ENCODE results near the gene CUL7. TPM values are rescaled to one million over a fixed set of nuclear protein-coding genes. Genes with fewer than 3 reads are reported as not detected.
"Not testable (repeated sequence)": the region's sequence is repeated elsewhere in the genome, so short reads cannot be mapped to it uniquely, and the experiment has no call there.

CUL7 gene
- polyA plus RNA-seq, 3 donors from 2014 or later = 0.90 to 3.4 (median 1.3) TPM

DNA sequence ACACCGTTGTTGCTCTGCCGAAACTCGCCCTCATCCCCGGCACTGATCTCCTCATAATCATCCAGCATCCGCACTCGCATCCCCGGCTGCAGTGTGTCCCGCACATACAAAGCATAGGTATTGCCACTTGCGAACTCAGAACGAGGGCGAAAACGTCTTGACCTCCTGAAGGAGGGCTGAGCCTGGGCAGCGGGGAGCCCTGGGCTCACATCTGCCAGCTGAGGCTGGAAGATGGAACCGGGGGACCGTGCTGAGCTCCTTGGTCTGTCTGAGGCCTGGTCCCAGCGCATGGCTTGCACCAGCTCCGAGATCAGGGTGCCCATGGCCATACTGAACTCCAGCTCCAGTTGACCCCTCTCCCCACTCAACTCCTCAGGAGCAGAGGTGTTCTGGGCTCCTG is 2.7 kb downstream of the CUL7 start:
- Mint-ChIP-seq H3K27ac (peak overlapping the region in 3 of 6 donors; percentile 8 to 29 (median 18)), H3K4me3 (no peak overlapping the region), H3K9me3 (no peaks in the 10 kb centered on the region), H3K4me1 (peaks cover 32 to 46% of the 10 kb centered on the region in 2 donors), H3K36me3 (peaks cover 7 to 20% (median 16%) of the 10 kb centered on the region in 3 donors), H3K27me3 (ENCODE audit: low read depth in 3 of 3) (peaks cover 1 to 7% (median 4%) of the 10 kb centered on the region in 3 donors)
- DNase-seq = no peak

- peaks cover 1 to 7% (median 5%) of the 10 kb centered on the region in 3 donors for H3K27me3 Mint-ChIP-seq (ENCODE audit: low read depth in 3 of 3)
- no peak overlapping the region for H3K27ac Mint-ChIP-seq
- peaks cover 16 to 25% of the 10 kb centered on the region in 2 donors for H3K4me1 Mint-ChIP-seq
- no peaks in the 10 kb centered on the region for H3K9me3 Mint-ChIP-seq
- H3K4me3 Mint-ChIP-seq = no peak overlapping the region
- DNase-seq = no peak
- H3K36me3 Mint-ChIP-seq = peaks cover 7 to 23% (median 11%) of the 10 kb centered on the region in 3 donors
These were observed 5.7 kb downstream of the CUL7 start for GRCh38 chr6:43047998-43048397.

DNA sequence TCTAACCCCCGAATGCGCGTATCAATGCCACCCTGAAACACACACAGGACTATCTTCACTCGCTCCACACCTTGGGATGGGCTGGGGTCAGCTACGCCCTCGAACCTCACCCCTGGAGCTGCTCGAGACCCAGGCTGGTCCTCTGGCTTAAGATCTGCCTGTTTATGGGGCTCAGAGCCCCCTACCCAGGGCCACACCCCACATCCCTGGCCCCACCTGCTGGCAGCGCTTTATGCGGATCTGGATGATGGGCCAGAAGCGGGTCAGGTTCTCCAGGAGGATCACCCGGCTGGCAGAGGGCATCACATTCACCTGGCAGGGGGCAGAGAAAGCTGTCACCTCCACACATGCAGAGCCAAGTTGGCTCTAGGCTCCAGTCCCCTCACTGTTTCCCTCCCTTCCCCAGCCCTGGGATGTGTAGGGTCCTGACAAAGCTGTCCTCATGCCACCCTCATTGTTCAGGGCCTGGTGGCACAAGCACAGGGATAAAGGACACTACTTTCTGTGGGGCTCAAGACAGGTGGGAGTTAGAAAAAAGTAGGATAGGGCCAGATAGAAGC is 8.2 kb downstream of the CUL7 start:
- H3K4me1 Mint-ChIP-seq = peaks cover under 1 to 5% of the 10 kb centered on the region in 2 donors
- H3K36me3 Mint-ChIP-seq = peaks cover 4 to 29% (median 15%) of the 10 kb centered on the region in 3 donors
- no peaks in the 10 kb centered on the region for H3K9me3 Mint-ChIP-seq
- H3K4me3 Mint-ChIP-seq = no peak overlapping the region
- DNase-seq = no peak
- H3K27me3 Mint-ChIP-seq (ENCODE audit: low read depth in 3 of 3) = peaks cover 1 to 4% (median 2%) of the 10 kb centered on the region in 3 donors
- H3K27ac Mint-ChIP-seq = no peak overlapping the region

- H3K27ac Mint-ChIP-seq = peak overlapping the region in 2 of 6 donors; percentile 39 to 56
- H3K4me3 Mint-ChIP-seq = no peak overlapping the region
- H3K4me1 Mint-ChIP-seq = no peaks in the 10 kb centered on the region
- peaks cover 0 to 2% (median 2%) of the 10 kb centered on the region in 3 donors for H3K27me3 Mint-ChIP-seq (ENCODE audit: low read depth in 3 of 3)
- no peak for DNase-seq
- peaks cover 0 to 25% (median 16%) of the 10 kb centered on the region in 3 donors for H3K36me3 Mint-ChIP-seq
- H3K9me3 Mint-ChIP-seq = no peaks in the 10 kb centered on the region
These were observed 10.3 kb downstream of the CUL7 start for GRCh38 chr6:43043310-43043709.

DNA sequence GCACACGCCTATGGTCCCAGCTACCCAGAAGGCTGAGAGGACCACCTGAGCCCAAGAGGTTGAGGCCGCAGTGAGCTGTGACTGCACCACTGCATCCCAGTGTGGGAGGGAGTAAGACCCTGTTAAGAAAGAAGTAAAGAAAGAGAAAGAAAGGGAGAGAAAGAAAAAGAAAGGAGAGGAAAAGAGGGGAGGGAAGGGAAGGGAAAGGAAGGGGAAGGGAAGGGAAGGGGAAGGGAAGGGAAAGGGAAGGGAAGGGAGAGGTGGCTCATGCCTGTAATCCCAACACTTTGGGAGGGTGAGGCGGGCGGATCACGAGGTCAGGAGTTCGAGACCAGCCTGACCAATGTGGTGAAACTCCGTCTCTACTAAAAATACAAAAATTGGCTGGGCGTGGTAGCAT is 12.2 kb downstream of the CUL7 start:
- not testable (repeated sequence) for H3K4me3 Mint-ChIP-seq; H3K4me1 Mint-ChIP-seq; H3K27ac Mint-ChIP-seq; H3K9me3 Mint-ChIP-seq; H3K27me3 Mint-ChIP-seq (ENCODE audit: low read depth in 3 of 3); DNase-seq
- H3K36me3 Mint-ChIP-seq = peaks cover 0 to 23% (median 12%) of the 10 kb centered on the region in 3 donors

GRCh38 chr6:43040542-43041257 is 13.0 kb downstream of the CUL7 start:
- no peaks in the 10 kb centered on the region for H3K9me3 Mint-ChIP-seq
- peaks cover 0 to 23% (median 12%) of the 10 kb centered on the region in 3 donors for H3K36me3 Mint-ChIP-seq
- no peak for DNase-seq
- peaks cover 0 to 2% (median 2%) of the 10 kb centered on the region in 3 donors for H3K27me3 Mint-ChIP-seq (ENCODE audit: low read depth in 3 of 3)
- no peak overlapping the region for H3K4me3 Mint-ChIP-seq
- H3K27ac Mint-ChIP-seq = no peak overlapping the region
- no peaks in the 10 kb centered on the region for H3K4me1 Mint-ChIP-seq

DNA sequence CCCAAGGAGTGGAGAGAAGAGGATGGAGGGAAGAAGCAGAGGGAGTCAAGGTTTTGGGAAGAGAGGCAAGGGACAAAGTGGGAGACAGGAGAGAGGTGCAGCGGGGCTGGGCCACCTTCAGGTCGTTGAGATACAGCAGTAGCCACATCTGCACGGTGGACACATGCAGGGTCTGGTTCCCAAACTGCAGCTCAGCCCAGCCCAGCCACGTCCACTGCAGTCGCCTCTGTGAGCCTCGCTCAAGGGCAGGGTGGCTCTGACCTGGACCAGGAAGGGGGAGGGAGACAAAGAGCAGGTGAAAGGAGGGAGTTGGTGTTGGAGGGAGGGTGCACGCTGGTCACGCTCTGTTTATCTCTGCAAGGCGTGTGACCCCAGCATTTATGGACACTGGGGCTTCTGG is 14.9 kb downstream of the CUL7 start:
- H3K27ac Mint-ChIP-seq = peak overlapping the region in 1 of 6 donors; percentile 31
- no peaks in the 10 kb centered on the region for H3K9me3 Mint-ChIP-seq
- H3K4me1 Mint-ChIP-seq = no peaks in the 10 kb centered on the region
- H3K4me3 Mint-ChIP-seq = no peak overlapping the region
- H3K36me3 Mint-ChIP-seq = peaks cover 0 to 16% (median 12%) of the 10 kb centered on the region in 3 donors
- H3K27me3 Mint-ChIP-seq (ENCODE audit: low read depth in 3 of 3) = peaks cover 0 to 2% (median 0%) of the 10 kb centered on the region in 3 donors
- DNase-seq = no peak

DNA sequence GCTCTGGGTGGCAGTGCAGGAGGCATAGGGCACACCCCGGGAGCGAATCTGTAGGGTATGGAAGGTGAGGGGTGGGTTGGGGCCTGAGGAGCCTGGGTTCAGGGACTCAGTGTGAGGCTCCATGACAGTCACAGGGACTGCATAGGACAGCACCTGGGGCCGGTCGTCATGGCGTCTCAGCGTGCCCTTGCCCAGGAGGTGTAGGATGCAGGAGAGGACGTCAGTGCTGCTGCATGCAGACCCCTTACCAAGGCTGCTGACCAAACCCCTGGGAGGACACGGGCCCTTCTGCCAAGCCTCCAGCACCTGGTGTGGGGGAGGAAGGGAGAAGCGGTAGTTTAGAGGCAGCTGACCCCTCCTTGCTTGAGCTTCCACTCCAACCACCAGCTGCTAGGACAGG is 15.9 kb downstream of the CUL7 start:
- peaks cover 0 to 15% (median 11%) of the 10 kb centered on the region in 3 donors for H3K36me3 Mint-ChIP-seq
- no peak overlapping the region for H3K4me3 Mint-ChIP-seq
- peaks cover 0 to 2% (median 0%) of the 10 kb centered on the region in 3 donors for H3K27me3 Mint-ChIP-seq (ENCODE audit: low read depth in 3 of 3)
- no peaks in the 10 kb centered on the region for H3K4me1 Mint-ChIP-seq
- DNase-seq = no peak
- H3K27ac Mint-ChIP-seq = no peak overlapping the region
- no peaks in the 10 kb centered on the region for H3K9me3 Mint-ChIP-seq

- no peaks in the 10 kb centered on the region for H3K9me3 Mint-ChIP-seq
- peaks cover 0 to 2% (median 0%) of the 10 kb centered on the region in 3 donors for H3K27me3 Mint-ChIP-seq (ENCODE audit: low read depth in 3 of 3)
- DNase-seq = no peak
- H3K4me1 Mint-ChIP-seq = no peaks in the 10 kb centered on the region
- H3K36me3 Mint-ChIP-seq = peaks cover 0 to 11% (median 8%) of the 10 kb centered on the region in 3 donors
- H3K27ac Mint-ChIP-seq = peak overlapping the region in 2 of 6 donors; percentile 0 to 18
- H3K4me3 Mint-ChIP-seq = no peak overlapping the region
These were observed 16.5 kb downstream of the CUL7 start for GRCh38 chr6:43037197-43037596.

- Mint-ChIP-seq H3K27ac (no peak overlapping the region), H3K4me3 (no peak overlapping the region), H3K36me3 (peaks cover 0 to 11% (median 9%) of the 10 kb centered on the region in 3 donors), H3K9me3 (no peaks in the 10 kb centered on the region), H3K4me1 (no peaks in the 10 kb centered on the region), H3K27me3 (ENCODE audit: low read depth in 3 of 3) (peaks cover 0 to 2% (median 0%) of the 10 kb centered on the region in 3 donors)
- DNase-seq = no peak
These were observed 16.9 kb downstream of the CUL7 start for GRCh38 chr6:43036712-43037111.

GRCh38 chr6:43035495-43036194 is 18.0 kb downstream of the CUL7 start:
- H3K27ac Mint-ChIP-seq = peak overlapping the region in 3 of 6 donors; percentile 21 to 49 (median 48)
- peaks cover 0 to 2% (median 0%) of the 10 kb centered on the region in 3 donors for H3K27me3 Mint-ChIP-seq (ENCODE audit: low read depth in 3 of 3)
- H3K4me1 Mint-ChIP-seq = no peaks in the 10 kb centered on the region
- no peak overlapping the region for H3K4me3 Mint-ChIP-seq
- no peaks in the 10 kb centered on the region for H3K9me3 Mint-ChIP-seq
- H3K36me3 Mint-ChIP-seq = peaks cover 0 to 13% (median 12%) of the 10 kb centered on the region in 3 donors
- no peak for DNase-seq

DNA sequence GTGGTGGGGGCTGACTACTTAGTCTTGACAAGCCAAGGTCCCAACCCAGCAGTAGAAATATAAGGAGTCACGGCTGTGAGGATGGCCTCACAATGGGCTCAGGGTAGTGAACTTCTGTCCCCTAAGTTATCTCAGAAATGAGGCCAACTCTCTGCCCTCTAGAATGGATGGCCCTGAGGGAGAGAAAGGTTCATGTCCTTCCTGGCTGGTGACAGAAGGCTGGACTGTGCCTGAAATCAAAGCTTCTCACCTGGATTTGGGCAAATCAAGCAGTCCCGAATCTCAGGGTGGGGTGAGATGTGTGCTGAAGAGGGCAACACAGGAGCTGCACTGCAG is 19.5 kb downstream of the CUL7 start:
- no peak for DNase-seq
- no peaks in the 10 kb centered on the region for H3K4me1 Mint-ChIP-seq
- peak overlapping the region in 1 of 6 donors; percentile 50 for H3K27ac Mint-ChIP-seq

GRCh38 chr6:43033496-43034189 is 20.0 kb downstream of the CUL7 start:
- DNase-seq = no peak
- Mint-ChIP-seq H3K4me3 (no peak overlapping the region), H3K9me3 (no peaks in the 10 kb centered on the region), H3K4me1 (no peaks in the 10 kb centered on the region), H3K36me3 (peaks cover 5 to 13% (median 11%) of the 10 kb centered on the region in 3 donors), H3K27ac (peak overlapping the region in 5 of 6 donors; percentile 5 to 78 (median 32)), H3K27me3 (ENCODE audit: low read depth in 3 of 3) (peaks cover 0 to under 1% (median 0%) of the 10 kb centered on the region in 3 donors)

More for the DNA sequence above, 19.5 kb downstream of the CUL7 start:
- Mint-ChIP-seq H3K9me3 (no peaks in the 10 kb centered on the region), H3K27me3 (ENCODE audit: low read depth in 3 of 3) (peaks cover 0 to 2% (median 0%) of the 10 kb centered on the region in 3 donors), H3K4me3 (no peak overlapping the region), H3K36me3 (peaks cover 5 to 13% (median 12%) of the 10 kb centered on the region in 3 donors)

Measured in immature natural killer cell (primary cell).